Cardiac fibroblast (primary cell): Measurements from ENCODE around the gene NUDT14.

ENCODE experiments used
- DNase-seq, 2 donors: peaks; one replicate each; pipeline versions ENCODE4 v3.0.0 to v3.0.0-alpha.2; 2010; ENCODE audit warnings: low read depth in 2 of 2
- H3K4me3 ChIP-seq, 2 donors: replicated peaks in 1 of 2; 1 replicate in 1 of 2; 2 replicates in 1 of 2; pipeline ENCODE4 v1.5.1; 2011; ENCODE audit warnings: low read depth in 2 of 2, low read length in 2 of 2, mild to moderate bottlenecking in 2 of 2, moderate library complexity in 1 of 2
- TF ChIP-seq, protein P1 (sequence below): IDR thresholded peaks from one replicate; pipeline ENCODE4 v1.5.1; 2011; ENCODE audit warnings: low read depth, mild to moderate bottlenecking, low read length, inconsistent platforms

Gene NUDT14

DNA sequence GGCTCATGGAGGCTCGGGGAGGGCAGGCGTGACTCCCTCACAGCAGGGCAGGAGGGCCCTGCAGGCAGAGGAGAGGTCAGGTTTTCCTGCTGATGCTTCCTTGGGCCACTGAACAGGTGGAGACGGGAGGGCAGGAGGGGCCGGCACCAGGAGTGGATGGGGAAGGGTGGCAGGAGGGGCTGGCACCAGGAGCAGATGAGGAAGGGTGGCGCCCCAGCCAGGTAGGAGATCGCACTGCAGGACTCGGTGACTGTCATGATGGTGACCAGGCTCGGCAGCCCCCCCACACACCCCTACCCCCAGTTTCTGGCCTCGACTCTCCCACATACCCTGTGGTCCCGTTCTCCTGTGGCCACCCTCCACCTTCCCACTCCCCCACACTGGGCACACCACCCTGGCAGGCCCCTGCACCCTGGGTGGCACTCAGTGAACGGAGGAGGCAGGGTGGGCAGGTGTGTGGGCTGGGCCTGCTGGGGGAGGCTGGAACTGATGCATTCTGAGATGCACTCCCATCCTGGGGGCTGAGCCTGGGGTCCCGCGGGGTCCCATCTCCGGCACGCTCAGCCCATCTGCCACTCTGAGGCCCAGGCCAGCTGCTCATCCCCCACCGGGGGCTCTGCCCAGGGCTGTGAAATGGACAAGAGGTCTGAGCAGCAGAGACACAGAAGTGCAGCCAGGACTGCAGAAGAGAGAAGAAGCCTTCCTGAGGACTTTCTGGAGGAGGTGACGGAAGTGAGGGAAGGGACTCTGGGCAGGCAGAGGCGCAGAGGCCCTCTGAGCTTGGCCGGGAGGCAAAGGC is 2.8 kb downstream of the NUDT14 start:
- TF ChIP-seq, protein P1, sequence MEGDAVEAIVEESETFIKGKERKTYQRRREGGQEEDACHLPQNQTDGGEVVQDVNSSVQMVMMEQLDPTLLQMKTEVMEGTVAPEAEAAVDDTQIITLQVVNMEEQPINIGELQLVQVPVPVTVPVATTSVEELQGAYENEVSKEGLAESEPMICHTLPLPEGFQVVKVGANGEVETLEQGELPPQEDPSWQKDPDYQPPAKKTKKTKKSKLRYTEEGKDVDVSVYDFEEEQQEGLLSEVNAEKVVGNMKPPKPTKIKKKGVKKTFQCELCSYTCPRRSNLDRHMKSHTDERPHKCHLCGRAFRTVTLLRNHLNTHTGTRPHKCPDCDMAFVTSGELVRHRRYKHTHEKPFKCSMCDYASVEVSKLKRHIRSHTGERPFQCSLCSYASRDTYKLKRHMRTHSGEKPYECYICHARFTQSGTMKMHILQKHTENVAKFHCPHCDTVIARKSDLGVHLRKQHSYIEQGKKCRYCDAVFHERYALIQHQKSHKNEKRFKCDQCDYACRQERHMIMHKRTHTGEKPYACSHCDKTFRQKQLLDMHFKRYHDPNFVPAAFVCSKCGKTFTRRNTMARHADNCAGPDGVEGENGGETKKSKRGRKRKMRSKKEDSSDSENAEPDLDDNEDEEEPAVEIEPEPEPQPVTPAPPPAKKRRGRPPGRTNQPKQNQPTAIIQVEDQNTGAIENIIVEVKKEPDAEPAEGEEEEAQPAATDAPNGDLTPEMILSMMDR: no peak
- DNase-seq: no peak
- no peak overlapping the region for H3K4me3 ChIP-seq

DNA sequence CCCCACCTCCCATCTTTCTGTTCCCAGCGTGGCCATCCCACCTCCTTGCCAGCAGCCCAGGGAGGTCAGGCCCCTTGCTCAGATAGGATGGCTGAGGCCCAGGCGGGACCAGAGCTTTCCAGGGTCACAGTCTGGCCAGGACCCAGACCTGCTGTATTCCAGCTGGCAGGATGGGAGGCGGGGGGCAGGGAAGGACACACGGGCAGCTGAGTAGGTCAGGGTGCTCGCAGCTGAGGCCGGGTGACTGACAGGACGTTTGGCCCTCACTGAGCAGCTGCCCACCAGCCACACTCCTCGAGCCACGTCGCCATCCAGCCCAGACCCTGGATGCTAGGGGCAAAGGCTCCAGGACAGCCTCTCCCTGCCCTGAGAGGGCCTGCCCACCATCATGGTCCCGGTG is 4.0 kb downstream of the NUDT14 start:
- TF ChIP-seq, protein P1: no peak
- no peak overlapping the region for H3K4me3 ChIP-seq

DNA sequence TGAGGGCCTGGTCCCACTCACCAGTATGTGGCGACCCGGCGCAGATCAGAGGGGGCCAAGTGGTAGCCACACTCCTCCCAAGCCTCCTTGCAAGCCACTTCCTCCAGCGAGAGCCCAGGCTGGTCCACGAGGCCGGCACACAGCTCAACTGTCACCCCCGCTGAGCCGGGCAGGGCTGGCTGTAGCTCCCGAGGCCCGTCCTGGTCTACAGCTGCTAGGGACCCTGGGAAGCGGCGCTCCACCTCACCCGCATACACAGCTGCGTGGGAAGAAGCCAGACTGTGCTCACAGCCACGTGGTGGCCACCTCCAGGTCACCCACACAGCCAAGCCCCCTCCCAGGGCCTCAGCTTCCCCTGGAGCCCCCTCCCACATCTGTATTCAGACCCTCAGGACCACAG is 4.6 kb downstream of the NUDT14 start:
- TF ChIP-seq, protein P1: no peak
- no peak for DNase-seq
- H3K4me3 ChIP-seq: no peak overlapping the region

More for the DNA sequence above, 4.0 kb downstream of the NUDT14 start:
- DNase-seq: no peak

DNA sequence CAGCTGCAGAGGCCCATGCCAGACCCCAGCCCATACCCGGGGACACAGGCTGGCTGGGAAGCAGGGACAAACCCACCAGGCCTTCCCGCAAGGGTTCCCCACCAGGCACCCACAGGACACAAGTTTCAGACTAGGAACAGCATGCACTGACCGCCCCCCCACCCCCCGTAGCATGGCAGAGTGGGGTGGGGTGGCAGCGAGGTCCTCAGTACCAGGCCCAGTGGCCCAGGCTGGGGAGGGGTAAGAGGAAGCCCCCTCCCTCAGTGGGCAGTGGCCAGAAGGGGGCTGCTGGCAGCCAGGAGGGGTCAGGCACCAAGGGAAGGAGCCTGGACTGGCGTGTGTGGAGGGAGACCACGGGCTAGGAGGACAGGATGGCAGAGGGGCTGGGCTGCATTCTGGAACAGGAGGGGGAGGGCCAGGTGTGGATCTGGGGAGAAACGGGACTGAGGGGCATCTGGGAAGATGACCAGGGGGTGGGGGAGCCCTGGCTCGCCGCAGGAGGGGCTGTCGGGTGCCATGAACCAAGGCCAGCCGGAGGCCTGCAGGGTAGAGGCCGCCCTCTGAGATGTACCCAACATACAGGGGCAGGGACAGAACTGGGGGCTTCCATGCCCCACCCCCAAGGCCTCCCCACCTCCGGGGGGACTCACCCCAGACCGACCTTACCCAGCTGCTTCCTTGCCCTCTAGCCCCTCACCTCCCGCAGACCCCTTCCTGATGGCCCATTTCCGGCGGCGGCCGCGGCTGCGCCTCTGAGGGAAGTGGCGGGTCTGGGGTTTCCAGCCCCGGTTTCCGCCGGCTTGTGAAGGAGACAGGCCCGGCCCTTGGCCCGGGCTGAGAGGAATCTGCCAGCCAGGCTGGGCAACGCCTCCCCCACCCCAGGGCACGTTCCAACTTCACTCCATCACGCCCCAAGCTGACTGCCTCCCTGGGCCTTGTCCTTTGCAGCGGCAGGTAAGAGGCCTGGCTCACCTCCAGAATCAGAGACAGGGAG is 6.9 kb downstream of the NUDT14 start:
- TF ChIP-seq, protein P1: no peak
- no peak for DNase-seq
- H3K4me3 ChIP-seq: no peak overlapping the region

DNA sequence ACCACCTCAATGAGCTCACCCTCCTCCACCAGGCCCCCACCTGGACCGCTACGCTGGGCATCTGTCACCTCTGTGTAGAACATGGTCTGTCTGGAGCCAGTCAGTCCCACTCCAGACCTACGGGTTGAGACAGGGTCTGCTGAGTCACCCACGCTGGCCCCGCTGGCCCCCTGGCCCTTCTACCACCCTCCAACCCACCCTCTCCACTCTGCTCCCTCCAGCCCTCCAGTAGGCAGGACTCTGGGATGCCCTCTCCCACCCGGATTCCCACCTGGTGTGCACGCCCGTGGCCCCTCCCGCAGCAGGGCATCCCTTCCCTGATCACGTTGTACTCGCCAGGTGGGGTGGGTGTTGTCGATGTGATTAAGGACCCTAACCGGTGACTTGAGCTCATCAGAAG is 8.0 kb downstream of the NUDT14 start:
- TF ChIP-seq, protein P1: no peak
- no peak for DNase-seq

DNA sequence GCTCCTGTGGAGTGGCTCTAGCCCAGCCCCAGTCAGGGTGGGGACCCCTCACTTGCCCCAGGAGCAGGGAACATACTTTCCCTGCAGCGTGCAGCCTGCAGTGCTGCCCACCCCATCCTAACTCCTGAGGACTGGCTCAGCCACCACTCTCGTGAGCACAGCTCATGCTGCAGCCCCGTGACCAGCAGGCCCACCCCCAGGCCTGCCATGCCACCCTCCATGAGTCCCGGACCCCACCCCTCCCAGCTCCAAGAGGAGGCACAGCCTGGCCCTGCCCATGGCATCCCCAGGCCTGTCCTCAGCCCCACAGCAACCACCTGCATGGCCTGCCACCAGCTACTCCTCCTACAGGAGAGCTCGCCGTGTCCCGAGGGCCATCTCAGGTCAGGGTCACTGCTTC is 8.6 kb downstream of the NUDT14 start:
- DNase-seq: no peak
- no peak overlapping the region for H3K4me3 ChIP-seq
- TF ChIP-seq, protein P1: no peak

More for the DNA sequence above, 8.0 kb downstream of the NUDT14 start:
- no peak overlapping the region for H3K4me3 ChIP-seq
